Panc1 (cell line): ENCODE results near the gene VAMP3. TPM values are rescaled to one million over a fixed set of nuclear protein-coding genes. Genes with fewer than 3 reads are reported as not detected.

ENCODE experiments used
- ATAC-seq: fragments of 200-7000 bp; cut with Tn5 transposase; 2 replicates; pipeline ENCODE4 v1.9.1; 2020; ENCODE audit warnings: mild to moderate bottlenecking, moderate library complexity
- BruUV-seq: library from RNA; stranded (reverse); fragments of 400-500 nt; replicated peaks from 2 replicates; lab custom pipeline; 2021; lab: Mats Ljungman, UMichigan
- CTCF ChIA-PET: fragments of 300-600 bp; sonication (Branson Sonifier 250); formaldehyde crosslinking; loops from one replicate; lab custom pipeline; 2022; ENCODE audit warnings: antibody characterized with exemption; lab: Charles Lee
- POLR2A ChIA-PET: fragments of 300-600 bp; sonication (Branson Sonifier 250); formaldehyde crosslinking; loops from one replicate; lab custom pipeline; 2022; ENCODE audit warnings: antibody characterized with exemption; lab: Charles Lee
- DNase-seq: peaks from one replicate; pipeline ENCODE4 v3.0.0-alpha.2; 2010; ENCODE audit warnings: low read depth, low spot score
- H3K27ac ChIP-seq: 2 replicates; pipeline ENCODE4 v1.5.1; 2011; ENCODE audit warnings: mild to moderate bottlenecking, low read length, inconsistent platforms
- H3K27me3 ChIP-seq: fragments of 200-500 bp; sonication (Bioruptor generic); 2 replicates; pipeline ENCODE4 v1.6.0; 2014; ENCODE audit warnings: low read length, inconsistent platforms; ENCODE audit not compliant: control insufficient read depth, insufficient read depth
- H3K36me3 ChIP-seq: fragments of 200-500 bp; sonication (Bioruptor generic); 2 replicates; pipeline ENCODE4 v1.5.1; 2014; ENCODE audit warnings: inconsistent platforms, mild to moderate bottlenecking, low read length, moderate library complexity; ENCODE audit not compliant: control insufficient read depth, insufficient read depth
- H3K4me1 ChIP-seq: 2 replicates; pipeline ENCODE4 v1.5.1; 2011; ENCODE audit warnings: inconsistent platforms, mild to moderate bottlenecking, low read length, moderate library complexity; ENCODE audit not compliant: control insufficient read depth, insufficient read depth
- H3K4me3 ChIP-seq, 2 experiments: 2 replicates each; pipeline ENCODE4 v1.5.1; 2011 to 2012; ENCODE audit warnings: low read depth in 2 of 2, low read length in 2 of 2, mild to moderate bottlenecking in 2 of 2, inconsistent platforms in 1 of 2, moderate library complexity in 1 of 2
- H3K9me3 ChIP-seq: fragments of 200-500 bp; sonication (Bioruptor generic); 2 replicates; pipeline ENCODE4 v1.5.1; 2014; ENCODE audit warnings: low read depth, mild to moderate bottlenecking, inconsistent platforms, low read length, moderate library complexity; ENCODE audit not compliant: control insufficient read depth, insufficient read depth
- CTCF ChIP-seq: fragments of 450-650 bp; IDR thresholded peaks from 2 replicates; pipeline ENCODE4 v1.5.1; 2017; ENCODE audit warnings: mild to moderate bottlenecking
- POLR2AphosphoS5 ChIP-seq: IDR thresholded peaks from 2 replicates; pipeline ENCODE4 v1.6.1; 2012; ENCODE audit warnings: mild to moderate bottlenecking, low read depth, low read length, moderate library complexity
- SIN3A ChIP-seq: IDR thresholded peaks from 2 replicates; pipeline ENCODE4 v1.6.1; 2012; ENCODE audit warnings: low read depth, mild to moderate bottlenecking, low read length, moderate library complexity, borderline replicate concordance; ENCODE audit not compliant: insufficient read depth
- TCF7L2 ChIP-seq: IDR thresholded peaks from 2 replicates; pipeline ENCODE4 v1.6.1; 2011; ENCODE audit warnings: mild to moderate bottlenecking, low read depth, low read length, inconsistent platforms
- in situ Hi-C: cut with HindIII; loops from 2 replicates; pipeline ENCODE4 v1.10.0; 2016; ENCODE audit warnings: low sequenced_read_pairs, low pct_unique_long_range_greater_than_20kb
- intact Hi-C: fragments of 100-400 bp; cut with micrococcal nuclease; formaldehyde crosslinking; loops from one replicate; pipeline ENCODE4 v1.10.0; 2022; ENCODE audit not compliant: unreplicated experiment
- total RNA-seq: library from RNA; stranded (reverse); gene quantifications from one replicate; pipeline ENCODE4 v1.2.1, GENCODE V29; 2021; ENCODE audit not compliant: unreplicated experiment
- TF ChIP-seq, protein P1 (sequence below), 2 experiments: IDR thresholded peaks; 2 replicates each; pipeline ENCODE4 v1.6.1; 2011 to 2012; ENCODE audit warnings: low read depth in 2 of 2, control low read depth in 1 of 2, low read length in 1 of 2, mild to moderate bottlenecking in 1 of 2, moderate library complexity in 1 of 2; ENCODE audit not compliant: insufficient read depth in 1 of 2

Gene VAMP3
- total RNA-seq, 1 experiment from 2014 or later = 106 TPM

DNA sequence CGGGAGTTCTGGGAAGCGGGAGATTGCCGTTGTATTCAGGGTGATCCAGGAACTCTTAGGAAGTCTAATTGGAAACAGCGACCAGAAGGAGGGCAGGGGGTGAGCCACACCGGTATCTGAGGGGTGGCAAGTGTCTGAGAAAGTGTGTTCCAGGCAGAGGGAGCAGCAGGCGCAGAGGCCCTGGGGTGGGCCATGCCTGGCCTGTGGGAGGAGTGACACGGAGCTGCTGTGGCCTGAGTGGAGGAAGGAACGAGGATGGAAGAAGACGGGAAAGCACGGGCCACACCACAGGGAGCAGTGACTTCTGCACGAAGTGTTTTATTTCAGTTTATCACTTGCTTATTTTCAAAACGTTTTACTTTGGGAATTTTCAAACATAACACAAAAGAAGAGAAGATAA is 24.3 kb downstream of the VAMP3 start:
- intact Hi-C loops (no loop called here), in situ Hi-C loops (no loop called here)
- Histone ChIP-seq H3K27me3 (no peaks in the 10 kb centered on the region), H3K27ac (no peak overlapping the region), H3K4me3 (no peak overlapping the region), H3K36me3 (peaks cover 2% of the 10 kb centered on the region; the same call in 1 of the 2 replicates), H3K4me1 (no peaks in the 10 kb centered on the region), H3K9me3 (peaks cover 4% of the 10 kb centered on the region; the same call in 1 of the 2 replicates)
- BruUV-seq = no TSS peak
- ATAC-seq (no peak), DNase-seq (no peak)
- ChIA-PET CTCF (no interaction called here), POLR2A (interaction anchor here (0.6 kb wide), 1 partner anchor 232 kb away, joined by 3 read pairs; no protein-coding TSS in a partner anchor)
- TF ChIP-seq POLR2AphosphoS5 = no peak
- no peak for TF ChIP-seq CTCF
- no peak for TF ChIP-seq SIN3A
- no peak for TF ChIP-seq TCF7L2
- TF ChIP-seq, protein P1, sequence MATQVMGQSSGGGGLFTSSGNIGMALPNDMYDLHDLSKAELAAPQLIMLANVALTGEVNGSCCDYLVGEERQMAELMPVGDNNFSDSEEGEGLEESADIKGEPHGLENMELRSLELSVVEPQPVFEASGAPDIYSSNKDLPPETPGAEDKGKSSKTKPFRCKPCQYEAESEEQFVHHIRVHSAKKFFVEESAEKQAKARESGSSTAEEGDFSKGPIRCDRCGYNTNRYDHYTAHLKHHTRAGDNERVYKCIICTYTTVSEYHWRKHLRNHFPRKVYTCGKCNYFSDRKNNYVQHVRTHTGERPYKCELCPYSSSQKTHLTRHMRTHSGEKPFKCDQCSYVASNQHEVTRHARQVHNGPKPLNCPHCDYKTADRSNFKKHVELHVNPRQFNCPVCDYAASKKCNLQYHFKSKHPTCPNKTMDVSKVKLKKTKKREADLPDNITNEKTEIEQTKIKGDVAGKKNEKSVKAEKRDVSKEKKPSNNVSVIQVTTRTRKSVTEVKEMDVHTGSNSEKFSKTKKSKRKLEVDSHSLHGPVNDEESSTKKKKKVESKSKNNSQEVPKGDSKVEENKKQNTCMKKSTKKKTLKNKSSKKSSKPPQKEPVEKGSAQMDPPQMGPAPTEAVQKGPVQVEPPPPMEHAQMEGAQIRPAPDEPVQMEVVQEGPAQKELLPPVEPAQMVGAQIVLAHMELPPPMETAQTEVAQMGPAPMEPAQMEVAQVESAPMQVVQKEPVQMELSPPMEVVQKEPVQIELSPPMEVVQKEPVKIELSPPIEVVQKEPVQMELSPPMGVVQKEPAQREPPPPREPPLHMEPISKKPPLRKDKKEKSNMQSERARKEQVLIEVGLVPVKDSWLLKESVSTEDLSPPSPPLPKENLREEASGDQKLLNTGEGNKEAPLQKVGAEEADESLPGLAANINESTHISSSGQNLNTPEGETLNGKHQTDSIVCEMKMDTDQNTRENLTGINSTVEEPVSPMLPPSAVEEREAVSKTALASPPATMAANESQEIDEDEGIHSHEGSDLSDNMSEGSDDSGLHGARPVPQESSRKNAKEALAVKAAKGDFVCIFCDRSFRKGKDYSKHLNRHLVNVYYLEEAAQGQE (IDR thresholded peaks at IDR 0.05; ENCODE audit: insufficient read depth in 1 of 2, low read depth in 2 of 2, low read length in 1 of 2) = no peak

- ChIA-PET POLR2A (no interaction called here), CTCF (no interaction called here)
- in situ Hi-C loops = no loop called here
- H3K4me3 ChIP-seq = no peak overlapping the region
- ATAC-seq (no peak), DNase-seq (no peak)
- no peaks in the 10 kb centered on the region for H3K9me3 ChIP-seq
- no TSS peak for BruUV-seq
- no peaks in the 10 kb centered on the region for H3K27me3 ChIP-seq
- H3K36me3 ChIP-seq = peaks cover 11% of the 10 kb centered on the region
- no peak for TF ChIP-seq TCF7L2
- no peak overlapping the region for H3K27ac ChIP-seq
- intact Hi-C loops = loop anchor here (5.0 kb wide), 1 partner anchor 92 kb away; no protein-coding TSS in a partner anchor
- no peaks in the 10 kb centered on the region for H3K4me1 ChIP-seq
Observed at GRCh38 chr1:7805460-7805859, 34.4 kb downstream of the VAMP3 start.

DNA sequence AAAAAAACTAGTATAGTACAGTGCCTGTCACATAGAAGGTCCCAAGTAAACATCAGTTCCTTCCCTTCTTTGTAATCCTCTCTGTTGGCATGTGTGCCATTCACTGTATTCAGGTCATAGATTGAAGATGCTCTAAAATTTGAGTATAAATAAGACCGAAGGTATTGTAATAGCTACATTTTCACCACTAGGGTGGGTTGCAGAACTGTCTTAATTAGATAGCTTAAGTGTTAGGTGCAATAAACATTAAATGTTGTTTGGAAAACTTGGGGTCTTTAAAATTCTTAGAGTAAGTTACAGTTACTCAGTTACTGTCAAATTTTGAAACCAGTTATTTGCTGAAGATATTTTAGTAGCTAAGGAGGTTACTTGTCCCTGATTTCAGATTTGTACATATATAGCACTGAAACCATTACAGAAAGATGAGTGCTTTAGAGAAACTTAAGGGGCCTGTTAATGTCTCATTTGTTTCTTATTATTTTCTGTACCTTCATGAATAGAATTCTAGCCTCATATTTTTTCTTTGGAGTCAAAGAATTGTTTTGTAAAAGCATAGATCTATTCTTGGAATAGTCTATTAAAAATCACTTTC is 37.3 kb downstream of the VAMP3 start:
- Histone ChIP-seq H3K4me3 (no peak overlapping the region), H3K9me3 (peaks cover 4% of the 10 kb centered on the region; the same call in 1 of the 2 replicates), H3K36me3 (peaks cover 21% of the 10 kb centered on the region), H3K4me1 (no peaks in the 10 kb centered on the region), H3K27ac (no peak overlapping the region), H3K27me3 (no peaks in the 10 kb centered on the region)
- BruUV-seq = no TSS peak
- intact Hi-C loops (loop anchor here (5.0 kb wide), 1 partner anchor 89 kb away; no protein-coding TSS in a partner anchor), in situ Hi-C loops (no loop called here)
- no peak for DNase-seq
- ChIA-PET CTCF (interaction anchor here (0.7 kb wide), 1 partner anchor 83 kb away, joined by 13 read pairs; no protein-coding TSS in a partner anchor), POLR2A (interaction anchor here (0.5 kb wide), 1 partner anchor 165 kb away, joined by 7 read pairs; no protein-coding TSS in a partner anchor)
- ATAC-seq = peak; percentile 81
- no peak for TF ChIP-seq SIN3A
- TF ChIP-seq CTCF = peak; percentile 67; the same call in 1 of the 2 replicates
